BE2C (cell line): ENCODE data around the gene CCNI. TPM values are rescaled to one million over a fixed set of nuclear protein-coding genes. Genes with fewer than 3 reads are reported as not detected.
A peak's percentile ranks its signal among the peaks of the same experiment; 100 is the strongest.

Experiments
- DNase-seq: peaks from one replicate; pipeline ENCODE4 v3.0.0-alpha.2; 2020
- H3K27me3 ChIP-seq: fragments of 250-450 bp; sonication (Bioruptor Pico); 2 replicates; pipeline ENCODE4 v1.5.1; 2020; ENCODE audit warnings: mild to moderate bottlenecking
- H3K36me3 ChIP-seq: fragments of 250-450 bp; sonication (Bioruptor Pico); 2 replicates; pipeline ENCODE4 v1.5.1; 2020; ENCODE audit warnings: mild to moderate bottlenecking
- H3K4me1 ChIP-seq: fragments of 250-450 bp; sonication (Bioruptor Pico); 2 replicates; pipeline ENCODE4 v1.5.1; 2020
- H3K4me3 ChIP-seq: 2 replicates; pipeline ENCODE4 v1.5.1; 2011; ENCODE audit warnings: low read depth, low read length
- H3K9me3 ChIP-seq: fragments of 250-450 bp; sonication (Bioruptor Pico); 2 replicates; pipeline ENCODE4 v1.5.1; 2020
- polyA plus RNA-seq: library from polyadenylated mRNA; unstranded; fragments of >200 nt; gene quantifications from one replicate; pipeline ENCODE4 v1.2.1, GENCODE V29; 2012; ENCODE audit warnings: low read depth, missing spikeins; ENCODE audit not compliant: insufficient read length, insufficient read depth
- TF ChIP-seq, protein P1 (sequence below): IDR thresholded peaks from 2 replicates; pipeline ENCODE4 v1.5.1; 2012; ENCODE audit warnings: mild to moderate bottlenecking, low read depth, low read length

The CCNI gene, protein sequence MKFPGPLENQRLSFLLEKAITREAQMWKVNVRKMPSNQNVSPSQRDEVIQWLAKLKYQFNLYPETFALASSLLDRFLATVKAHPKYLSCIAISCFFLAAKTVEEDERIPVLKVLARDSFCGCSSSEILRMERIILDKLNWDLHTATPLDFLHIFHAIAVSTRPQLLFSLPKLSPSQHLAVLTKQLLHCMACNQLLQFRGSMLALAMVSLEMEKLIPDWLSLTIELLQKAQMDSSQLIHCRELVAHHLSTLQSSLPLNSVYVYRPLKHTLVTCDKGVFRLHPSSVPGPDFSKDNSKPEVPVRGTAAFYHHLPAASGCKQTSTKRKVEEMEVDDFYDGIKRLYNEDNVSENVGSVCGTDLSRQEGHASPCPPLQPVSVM
- 98.0 TPM for polyA plus RNA-seq

DNA sequence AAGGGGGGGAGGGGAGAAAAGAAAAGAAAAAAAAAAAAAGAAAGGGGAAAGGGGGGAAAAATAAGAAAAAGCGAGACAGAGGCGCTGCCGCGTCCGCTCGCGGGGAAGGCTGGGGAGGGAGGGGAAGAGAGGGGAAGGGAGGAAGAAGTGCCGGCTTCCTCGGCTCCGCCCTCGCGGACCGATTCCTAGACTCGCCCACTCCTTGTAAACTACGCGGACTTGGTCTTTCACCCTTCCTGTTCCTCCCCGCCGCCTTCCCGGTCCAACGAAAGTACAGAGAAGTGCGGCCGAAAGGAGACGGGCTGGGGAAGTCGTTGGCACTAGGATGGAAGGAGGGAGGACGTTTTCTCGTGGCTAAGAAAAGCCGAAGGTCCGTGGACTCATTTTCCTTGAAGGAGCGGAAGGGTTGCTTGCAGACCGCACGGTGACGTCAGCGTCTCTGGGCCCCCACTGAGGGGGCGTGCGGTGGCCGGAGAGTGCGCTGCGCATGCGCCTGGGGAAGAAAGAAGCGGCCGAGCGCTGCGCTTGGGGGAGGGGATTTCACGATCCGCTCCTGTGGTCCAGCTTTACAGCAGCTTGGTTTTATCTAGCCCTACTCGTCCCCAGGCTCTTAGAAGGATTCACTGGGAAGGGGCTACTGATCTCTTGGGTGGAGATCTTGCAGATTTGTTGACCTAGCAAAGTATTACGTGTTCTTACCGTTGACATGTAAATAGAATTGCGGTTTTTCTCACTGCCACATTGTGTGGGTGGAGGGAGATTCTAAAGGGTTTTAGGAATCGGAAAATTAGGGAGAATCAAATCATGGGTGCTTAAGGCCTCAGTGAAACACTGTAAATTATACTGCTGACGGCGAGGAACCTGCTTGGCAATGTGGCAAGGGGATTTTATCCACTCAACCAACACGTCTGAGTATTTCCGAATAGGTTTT lies at the start of gene CCNI:
CCNI (minus strand) TSS at position 121 of the 931 bp plus-strand sequence. CDS start 9,627 bp downstream, outside the sequence.
- H3K27me3 ChIP-seq: no peaks in the 10 kb centered on the region
- TF ChIP-seq, protein P1, sequence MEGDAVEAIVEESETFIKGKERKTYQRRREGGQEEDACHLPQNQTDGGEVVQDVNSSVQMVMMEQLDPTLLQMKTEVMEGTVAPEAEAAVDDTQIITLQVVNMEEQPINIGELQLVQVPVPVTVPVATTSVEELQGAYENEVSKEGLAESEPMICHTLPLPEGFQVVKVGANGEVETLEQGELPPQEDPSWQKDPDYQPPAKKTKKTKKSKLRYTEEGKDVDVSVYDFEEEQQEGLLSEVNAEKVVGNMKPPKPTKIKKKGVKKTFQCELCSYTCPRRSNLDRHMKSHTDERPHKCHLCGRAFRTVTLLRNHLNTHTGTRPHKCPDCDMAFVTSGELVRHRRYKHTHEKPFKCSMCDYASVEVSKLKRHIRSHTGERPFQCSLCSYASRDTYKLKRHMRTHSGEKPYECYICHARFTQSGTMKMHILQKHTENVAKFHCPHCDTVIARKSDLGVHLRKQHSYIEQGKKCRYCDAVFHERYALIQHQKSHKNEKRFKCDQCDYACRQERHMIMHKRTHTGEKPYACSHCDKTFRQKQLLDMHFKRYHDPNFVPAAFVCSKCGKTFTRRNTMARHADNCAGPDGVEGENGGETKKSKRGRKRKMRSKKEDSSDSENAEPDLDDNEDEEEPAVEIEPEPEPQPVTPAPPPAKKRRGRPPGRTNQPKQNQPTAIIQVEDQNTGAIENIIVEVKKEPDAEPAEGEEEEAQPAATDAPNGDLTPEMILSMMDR: no peak
- peak within 1 kb of the TSS; percentile 88 for H3K4me3 ChIP-seq
- H3K9me3 ChIP-seq: no peaks in the 10 kb centered on the region
- DNase-seq: peak; percentile 95
- H3K4me1 ChIP-seq: no peaks in the 10 kb centered on the region
- H3K36me3 ChIP-seq: no peaks in the 10 kb centered on the region

DNA sequence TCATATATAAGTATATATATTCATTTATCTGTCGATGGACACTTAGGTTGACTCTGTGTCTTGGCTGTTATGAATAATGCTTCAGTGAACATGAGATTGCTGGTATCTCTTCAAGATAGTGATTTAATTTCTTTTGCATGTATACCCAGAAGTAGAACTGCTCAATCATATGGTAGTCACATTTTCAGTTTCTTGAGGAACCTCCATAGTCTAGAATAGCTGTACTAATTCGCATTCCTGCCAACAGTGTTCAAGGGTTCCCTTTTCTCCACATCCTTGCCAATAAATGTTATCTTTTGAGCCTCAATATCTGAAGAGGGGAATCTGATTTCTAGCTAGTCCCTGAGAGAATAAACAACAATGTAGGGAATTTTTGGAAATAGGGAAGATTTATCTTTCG lies 48.8 kb upstream of the CCNI start:
- no peaks in the 10 kb centered on the region for H3K4me1 ChIP-seq
- no peak for DNase-seq
- no peaks in the 10 kb centered on the region for H3K9me3 ChIP-seq
- H3K36me3 ChIP-seq: no peaks in the 10 kb centered on the region
- TF ChIP-seq, protein P1: no peak
- H3K4me3 ChIP-seq: no peak overlapping the region
- peaks cover 13% of the 10 kb centered on the region; the same call in 1 of the 2 replicates for H3K27me3 ChIP-seq

DNA sequence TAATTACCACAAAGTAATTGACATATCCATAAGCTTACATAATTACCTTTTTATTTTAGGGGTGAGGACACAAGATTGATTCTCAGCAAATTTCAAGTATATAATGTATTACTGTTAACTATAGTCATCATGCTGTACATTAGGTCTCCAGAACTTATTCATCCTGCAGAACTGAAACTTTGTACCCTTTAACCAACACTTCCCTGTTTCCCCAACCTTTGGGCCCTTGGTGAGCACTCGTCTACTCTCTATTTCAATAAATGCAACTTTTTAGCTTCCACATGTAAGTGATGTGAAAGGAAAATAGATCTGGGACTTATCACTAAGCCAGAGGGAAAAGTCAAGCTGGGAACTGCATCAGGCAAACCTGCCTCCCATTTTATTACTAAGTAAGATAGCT lies 47.6 kb upstream of the CCNI start:
- Histone ChIP-seq H3K36me3 (no peaks in the 10 kb centered on the region), H3K27me3 (peaks cover 13% of the 10 kb centered on the region; the same call in 1 of the 2 replicates), H3K4me3 (no peak overlapping the region), H3K9me3 (no peaks in the 10 kb centered on the region), H3K4me1 (no peaks in the 10 kb centered on the region)
- TF ChIP-seq, protein P1: no peak
- DNase-seq: no peak

GRCh38 chr4:77122656-77123055 lies 46.9 kb upstream of the CCNI start:
- H3K27me3 ChIP-seq: peaks cover 13% of the 10 kb centered on the region; the same call in 1 of the 2 replicates
- DNase-seq: no peak
- no peaks in the 10 kb centered on the region for H3K4me1 ChIP-seq
- no peaks in the 10 kb centered on the region for H3K36me3 ChIP-seq
- no peaks in the 10 kb centered on the region for H3K9me3 ChIP-seq
- H3K4me3 ChIP-seq: no peak overlapping the region
- TF ChIP-seq, protein P1: no peak

DNA sequence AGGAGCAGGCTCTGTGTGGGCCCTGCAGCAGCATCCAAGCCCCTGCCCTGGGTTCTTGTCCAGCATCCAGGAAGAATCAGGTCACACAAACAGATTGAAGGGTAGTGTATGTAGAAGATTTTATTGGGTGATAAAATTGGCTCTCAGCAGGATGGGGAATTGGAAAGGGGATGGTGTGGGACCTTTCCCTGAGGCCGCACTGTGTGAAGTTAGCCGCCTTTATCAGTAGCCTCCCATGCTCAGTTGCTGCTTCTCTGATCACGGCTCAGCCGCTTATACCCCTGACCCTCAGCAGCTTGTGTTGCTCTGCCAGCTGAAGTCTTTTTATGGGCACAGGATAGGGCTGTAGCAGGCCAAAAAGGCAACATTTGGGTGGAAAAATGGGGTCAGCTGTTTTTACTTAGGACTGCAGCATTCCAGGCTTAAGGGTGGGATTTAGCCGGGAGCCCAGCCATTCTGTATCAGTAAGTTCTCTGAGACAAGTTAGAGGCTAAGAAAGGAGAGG lies 46.0 kb upstream of the CCNI start:
- H3K4me3 ChIP-seq: no peak overlapping the region
- no peaks in the 10 kb centered on the region for H3K36me3 ChIP-seq
- peaks cover 13% of the 10 kb centered on the region; the same call in 1 of the 2 replicates for H3K27me3 ChIP-seq
- no peaks in the 10 kb centered on the region for H3K9me3 ChIP-seq
- no peak for DNase-seq
- TF ChIP-seq, protein P1: no peak
- H3K4me1 ChIP-seq: no peaks in the 10 kb centered on the region
